Measurements from ENCODE around the gene PRTN3. TPM values are rescaled to one million over a fixed set of nuclear protein-coding genes. Genes with fewer than 3 reads are reported as not detected.
"Not testable (repeated sequence)": the region's sequence is repeated elsewhere in the genome, so short reads cannot be mapped to it uniquely, and the experiment has no call there.

PRTN3 gene
- total and polyA plus RNA-seq, 4 donors: 0.58 to 23.3 (median 9.7) TPM

DNA sequence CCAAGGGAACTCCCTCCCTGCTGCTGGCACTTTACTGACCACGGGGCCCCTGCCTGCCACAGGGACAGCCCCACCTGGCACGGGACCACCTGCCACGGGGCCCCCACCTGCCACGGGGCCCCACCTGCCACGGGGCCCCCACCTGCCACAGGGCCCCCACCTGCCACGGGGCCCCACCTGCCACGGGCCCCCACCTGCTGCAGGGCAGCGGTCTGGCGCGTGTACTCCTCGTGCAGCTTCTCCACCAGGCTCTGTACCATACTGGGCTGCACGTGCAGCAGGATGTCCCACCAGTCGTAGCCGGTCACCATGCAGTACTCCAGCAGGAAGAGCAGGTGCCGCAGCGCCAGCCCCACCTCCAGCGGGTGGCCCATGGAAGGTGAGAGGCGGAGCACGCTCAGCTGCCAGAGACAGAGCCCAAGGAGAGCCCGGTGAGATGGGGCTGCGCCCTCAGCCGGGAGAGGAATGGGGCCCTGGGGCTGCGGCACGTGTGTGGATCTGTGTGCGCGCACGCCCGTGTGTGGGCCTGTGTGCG lies 36.0 kb downstream of the PRTN3 start:
- 91 to 94% methylated on average over 29 of the region's 29 CpGs for WGBS, 2 donors
- DNase-seq: no peak
- H3K36me3 ChIP-seq (ENCODE audit: control insufficient read depth in 4 of 4, insufficient read depth in 4 of 4, low read length in 4 of 4): peaks cover 0 to 65% (median 21%) of the 10 kb centered on the region in 4 donors
- no peak for ATAC-seq (ENCODE audit: insufficient read depth, low FRiP score)
- H3K27ac ChIP-seq (ENCODE audit: low read depth in 1 of 2, low read length in 1 of 2): no peak overlapping the region
- H3K4me1 ChIP-seq (ENCODE audit: control insufficient read depth in 5 of 5, insufficient read depth in 5 of 5, low read length in 5 of 5): peaks cover 0 to 4% (median 0%) of the 10 kb centered on the region in 5 donors
- H3K27me3 ChIP-seq (ENCODE audit: control insufficient read depth in 3 of 3, insufficient read depth in 3 of 3, low read length in 2 of 3): no peaks in the 10 kb centered on the region
- no peak overlapping the region for H3K9ac ChIP-seq (ENCODE audit: insufficient read depth in 1 of 2, low read length in 2 of 2)
- TF ChIP-seq, protein P1, sequence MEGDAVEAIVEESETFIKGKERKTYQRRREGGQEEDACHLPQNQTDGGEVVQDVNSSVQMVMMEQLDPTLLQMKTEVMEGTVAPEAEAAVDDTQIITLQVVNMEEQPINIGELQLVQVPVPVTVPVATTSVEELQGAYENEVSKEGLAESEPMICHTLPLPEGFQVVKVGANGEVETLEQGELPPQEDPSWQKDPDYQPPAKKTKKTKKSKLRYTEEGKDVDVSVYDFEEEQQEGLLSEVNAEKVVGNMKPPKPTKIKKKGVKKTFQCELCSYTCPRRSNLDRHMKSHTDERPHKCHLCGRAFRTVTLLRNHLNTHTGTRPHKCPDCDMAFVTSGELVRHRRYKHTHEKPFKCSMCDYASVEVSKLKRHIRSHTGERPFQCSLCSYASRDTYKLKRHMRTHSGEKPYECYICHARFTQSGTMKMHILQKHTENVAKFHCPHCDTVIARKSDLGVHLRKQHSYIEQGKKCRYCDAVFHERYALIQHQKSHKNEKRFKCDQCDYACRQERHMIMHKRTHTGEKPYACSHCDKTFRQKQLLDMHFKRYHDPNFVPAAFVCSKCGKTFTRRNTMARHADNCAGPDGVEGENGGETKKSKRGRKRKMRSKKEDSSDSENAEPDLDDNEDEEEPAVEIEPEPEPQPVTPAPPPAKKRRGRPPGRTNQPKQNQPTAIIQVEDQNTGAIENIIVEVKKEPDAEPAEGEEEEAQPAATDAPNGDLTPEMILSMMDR (IDR thresholded peaks at IDR 0.05; ENCODE audit: control extremely low read depth, extremely low read depth): no peak
- no peak overlapping the region for H3K4me3 ChIP-seq
- H3K9me3 ChIP-seq (ENCODE audit: control insufficient read depth in 4 of 4, insufficient read depth in 3 of 4, low read length in 3 of 4): peaks cover 0 to 4% (median 0%) of the 10 kb centered on the region in 4 donors

DNA sequence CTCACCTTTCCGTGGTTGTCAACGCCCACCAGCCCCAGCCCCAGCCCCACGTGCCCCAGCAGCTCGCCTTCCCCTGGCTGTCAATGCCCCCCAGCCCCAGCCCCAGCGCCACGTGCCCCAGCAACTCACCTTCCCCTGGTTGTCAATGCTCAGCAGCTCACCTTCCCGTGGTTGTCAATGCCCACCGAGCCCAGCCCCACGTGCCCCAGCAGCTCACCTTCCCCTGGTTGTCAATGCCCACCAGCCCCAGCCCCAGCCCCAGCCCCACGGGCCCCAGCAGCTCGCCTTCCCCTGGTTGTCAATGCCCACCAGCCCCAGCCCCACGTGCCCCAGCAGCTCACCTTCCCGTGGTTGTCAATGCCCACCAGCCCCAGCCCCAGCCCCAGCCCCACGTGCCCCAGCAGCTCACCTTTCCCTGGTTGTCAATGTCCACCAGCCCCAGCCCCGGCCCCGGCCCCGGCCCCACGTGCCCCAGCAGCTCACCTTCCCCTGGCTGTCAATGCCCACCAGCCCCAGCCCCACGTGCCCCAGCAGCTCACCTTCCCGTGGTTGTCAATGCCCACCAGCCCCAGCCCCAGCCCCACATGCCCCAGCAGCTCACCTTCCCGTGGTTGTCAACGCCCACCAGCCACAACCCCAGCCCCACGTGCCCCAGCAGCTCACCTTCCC lies 37.3 kb downstream of the PRTN3 start:
- not testable (repeated sequence) for DNase-seq; ATAC-seq (ENCODE audit: insufficient read depth, low FRiP score); H3K27me3 ChIP-seq (ENCODE audit: control insufficient read depth in 3 of 3, insufficient read depth in 3 of 3, low read length in 2 of 3); H3K9me3 ChIP-seq (ENCODE audit: control insufficient read depth in 4 of 4, insufficient read depth in 3 of 4, low read length in 3 of 4); H3K4me1 ChIP-seq (ENCODE audit: control insufficient read depth in 5 of 5, insufficient read depth in 5 of 5, low read length in 5 of 5); H3K4me3 ChIP-seq; H3K27ac ChIP-seq (ENCODE audit: low read depth in 1 of 2, low read length in 1 of 2); H3K9ac ChIP-seq (ENCODE audit: insufficient read depth in 1 of 2, low read length in 2 of 2)
- peaks cover 0 to 73% (median 27%) of the 10 kb centered on the region in 4 donors for H3K36me3 ChIP-seq (ENCODE audit: control insufficient read depth in 4 of 4, insufficient read depth in 4 of 4, low read length in 4 of 4)
- WGBS, 2 donors: 92 to 94% methylated on average over 19 to 23 of the region's 23 CpGs

DNA sequence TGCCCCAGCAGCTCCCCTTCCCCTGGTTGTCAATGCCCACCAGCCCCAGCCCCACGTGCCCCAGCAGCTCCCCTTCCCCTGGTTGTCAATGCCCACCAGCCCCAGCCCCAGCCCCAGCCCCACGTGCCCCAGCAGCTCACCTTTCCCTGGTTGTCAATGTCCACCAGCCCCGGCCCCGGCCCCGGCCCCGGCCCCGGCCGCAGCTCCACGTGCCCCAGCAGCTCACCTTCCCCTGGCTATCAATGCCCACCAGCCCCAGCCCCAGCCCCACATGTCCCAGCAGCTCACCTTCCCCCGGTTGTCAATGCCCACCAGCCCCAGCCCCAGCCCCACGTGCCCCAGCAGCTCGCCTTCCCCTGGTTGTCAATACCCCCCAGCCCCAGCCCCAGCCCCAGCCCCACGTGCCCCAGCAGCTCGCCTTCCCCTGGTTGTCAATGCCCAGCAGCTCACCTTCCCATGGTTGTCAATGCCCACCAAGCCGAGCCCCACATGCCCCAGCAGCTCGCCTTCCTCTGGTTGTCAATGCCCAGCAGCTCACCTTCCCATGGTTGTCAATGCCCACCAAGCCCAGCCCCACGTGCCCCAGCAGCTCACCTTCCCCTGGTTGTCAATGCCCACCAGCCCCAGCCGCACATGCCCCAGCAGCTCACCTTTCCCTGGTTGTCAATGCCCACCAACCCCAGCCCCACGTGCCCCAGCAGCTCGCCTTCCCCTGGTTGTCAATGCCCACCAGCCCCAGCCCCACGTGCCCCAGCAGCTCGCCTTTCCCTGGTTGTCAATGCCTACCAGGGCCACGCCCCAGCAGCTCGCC lies 38.2 kb downstream of the PRTN3 start:
- not testable (repeated sequence) for H3K4me3 ChIP-seq; H3K9me3 ChIP-seq (ENCODE audit: control insufficient read depth in 4 of 4, insufficient read depth in 3 of 4, low read length in 3 of 4); H3K4me1 ChIP-seq (ENCODE audit: control insufficient read depth in 5 of 5, insufficient read depth in 5 of 5, low read length in 5 of 5); H3K27me3 ChIP-seq (ENCODE audit: control insufficient read depth in 3 of 3, insufficient read depth in 3 of 3, low read length in 2 of 3); DNase-seq; ATAC-seq (ENCODE audit: insufficient read depth, low FRiP score); H3K9ac ChIP-seq (ENCODE audit: insufficient read depth in 1 of 2, low read length in 2 of 2)
- 88 to 90% methylated on average over 19 to 24 of the region's 24 CpGs for WGBS, 2 donors
- Histone ChIP-seq H3K36me3 (ENCODE audit: control insufficient read depth in 4 of 4, insufficient read depth in 4 of 4, low read length in 4 of 4) (peaks cover 0 to 76% (median 29%) of the 10 kb centered on the region in 4 donors), H3K27ac (ENCODE audit: low read depth in 1 of 2, low read length in 1 of 2) (peak overlapping the region in 1 of 2 donors; percentile 33)

DNA sequence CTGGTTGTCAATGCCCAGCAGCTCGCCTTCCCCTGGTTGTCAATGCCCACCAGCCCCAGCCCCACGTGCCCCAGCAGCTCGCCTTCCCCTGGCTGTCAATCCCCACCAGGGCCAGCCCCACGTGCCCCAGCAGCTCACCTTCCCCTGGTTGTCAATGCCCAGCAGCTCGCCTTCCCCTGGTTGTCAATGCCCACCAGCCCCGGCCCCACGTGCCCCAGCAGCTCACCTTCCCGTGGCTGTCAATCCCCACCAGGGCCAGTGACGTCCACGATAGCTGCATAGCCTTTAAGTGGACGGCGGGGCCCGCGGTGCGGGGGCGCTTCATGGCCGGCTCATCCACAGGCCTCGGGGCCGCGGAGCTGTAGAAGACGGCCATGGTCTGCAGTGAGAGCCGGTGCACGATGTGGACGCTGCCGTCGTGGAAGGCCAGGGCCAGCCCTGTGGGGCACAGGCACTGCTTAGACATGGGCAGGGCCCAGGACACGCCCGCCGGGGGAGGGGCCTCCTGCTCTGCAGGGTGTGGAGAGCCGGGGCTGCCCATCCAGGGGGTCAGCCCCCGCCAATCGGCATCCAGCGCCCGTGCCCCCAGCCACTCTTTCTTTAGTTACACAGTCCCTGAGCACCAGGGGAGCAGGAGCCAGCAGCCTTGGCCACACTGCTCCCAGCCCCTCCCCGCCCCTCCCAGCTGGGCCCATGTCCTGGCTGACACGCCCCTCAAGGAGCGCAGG lies 39.1 kb downstream of the PRTN3 start:
- H3K36me3 ChIP-seq (ENCODE audit: control insufficient read depth in 4 of 4, insufficient read depth in 4 of 4, low read length in 4 of 4): peaks cover 0 to 79% (median 31%) of the 10 kb centered on the region in 4 donors
- WGBS, 2 donors: 90 to 94% methylated on average over 37 of the region's 37 CpGs
- H3K27me3 ChIP-seq (ENCODE audit: control insufficient read depth in 3 of 3, insufficient read depth in 3 of 3, low read length in 2 of 3): no peaks in the 10 kb centered on the region
- TF ChIP-seq, protein P1 (IDR thresholded peaks at IDR 0.05; ENCODE audit: control extremely low read depth, extremely low read depth): no peak
- DNase-seq (no peak), ATAC-seq (ENCODE audit: insufficient read depth, low FRiP score) (no peak)
- no peak overlapping the region for H3K27ac ChIP-seq (ENCODE audit: low read depth in 1 of 2, low read length in 1 of 2)
- H3K9ac ChIP-seq (ENCODE audit: insufficient read depth in 1 of 2, low read length in 2 of 2): no peak overlapping the region
- H3K4me3 ChIP-seq: no peak overlapping the region
- H3K9me3 ChIP-seq (ENCODE audit: control insufficient read depth in 4 of 4, insufficient read depth in 3 of 4, low read length in 3 of 4): peaks cover 0 to 4% (median 0%) of the 10 kb centered on the region in 4 donors
- H3K4me1 ChIP-seq (ENCODE audit: control insufficient read depth in 5 of 5, insufficient read depth in 5 of 5, low read length in 5 of 5): no peaks in the 10 kb centered on the region

Measured in lung (tissue), 12 donors.